Measurements from ENCODE around the gene SERPINB3. TPM values are rescaled to one million over a fixed set of nuclear protein-coding genes. Genes with fewer than 3 reads are reported as not detected.
"Not testable (repeated sequence)": the region's sequence is repeated elsewhere in the genome, so short reads cannot be mapped to it uniquely, and the experiment has no call there.

The SERPINB3 gene
- not detected in 2 replicates for total RNA-seq (2014; rRNA removed)
- not detected for polyA plus RNA-seq (2012)

DNA sequence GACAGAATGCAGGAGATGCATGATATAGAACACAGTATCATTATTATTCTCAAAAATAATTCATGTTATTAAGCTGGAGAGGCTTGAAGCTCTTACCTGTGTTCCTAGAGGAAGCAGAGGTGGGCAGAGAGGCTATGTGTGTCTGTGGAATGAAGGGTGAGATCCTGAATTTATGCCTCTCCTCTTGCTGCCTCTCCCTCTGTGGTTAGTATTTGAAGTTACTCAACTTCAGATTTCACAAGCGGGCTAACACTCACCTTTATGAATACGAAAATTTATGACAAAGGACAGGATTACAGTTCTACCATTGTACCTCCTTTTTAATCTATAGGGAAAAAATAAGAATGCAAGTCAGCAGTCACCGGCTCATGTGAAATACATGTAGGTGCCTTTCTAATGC lies at the start of gene SERPINB3:
Gene SERPINB3 (minus strand): TSS at position 144 of the 400 bp plus-strand sequence. CDS start 677 bp downstream, outside the sequence.
- DNase-seq (ENCODE audit: low read depth), result not testable (repeated sequence)

DNA sequence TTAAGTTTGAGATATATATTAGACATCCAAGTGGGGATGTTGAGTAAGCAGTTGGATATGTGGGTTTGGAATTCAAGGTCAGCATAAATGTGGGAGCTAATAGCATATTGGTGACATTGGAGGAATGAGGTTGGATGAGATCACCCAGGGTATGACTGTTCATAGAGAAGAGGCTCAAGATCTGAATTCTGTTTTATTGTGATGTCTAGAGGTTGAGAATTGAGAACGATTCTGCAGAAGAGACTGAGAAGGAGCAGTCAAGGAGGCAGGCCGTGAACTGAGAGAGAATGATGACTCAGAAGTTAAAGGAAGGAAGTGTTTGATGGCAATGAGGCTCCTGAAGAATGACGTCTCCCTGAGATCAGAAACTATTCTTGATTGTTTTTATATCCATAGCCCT lies 47.0 kb upstream of the SERPINB3 start:
- DNase-seq (ENCODE audit: low read depth), result peak; percentile 75

DNA sequence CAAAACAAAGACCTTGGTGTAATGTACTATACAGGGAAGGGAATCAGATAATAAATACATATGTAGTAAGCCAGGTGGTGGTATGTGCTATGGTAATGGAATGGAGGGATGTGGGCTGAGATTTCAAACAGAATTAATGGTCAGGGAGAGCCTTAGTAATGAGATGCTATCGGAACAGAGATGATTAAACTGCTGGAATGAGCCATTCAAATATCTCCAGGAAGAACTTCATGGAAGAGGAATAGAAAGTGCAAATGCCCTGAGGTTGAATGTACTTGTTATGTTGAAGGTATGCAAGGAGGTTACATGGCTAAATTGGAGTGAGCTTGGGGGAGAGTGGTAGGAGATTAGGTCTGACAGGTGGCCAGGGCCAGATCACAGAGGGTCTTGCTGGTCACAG lies 46.1 kb upstream of the SERPINB3 start:
- DNase-seq (ENCODE audit: low read depth), result no peak

DNA sequence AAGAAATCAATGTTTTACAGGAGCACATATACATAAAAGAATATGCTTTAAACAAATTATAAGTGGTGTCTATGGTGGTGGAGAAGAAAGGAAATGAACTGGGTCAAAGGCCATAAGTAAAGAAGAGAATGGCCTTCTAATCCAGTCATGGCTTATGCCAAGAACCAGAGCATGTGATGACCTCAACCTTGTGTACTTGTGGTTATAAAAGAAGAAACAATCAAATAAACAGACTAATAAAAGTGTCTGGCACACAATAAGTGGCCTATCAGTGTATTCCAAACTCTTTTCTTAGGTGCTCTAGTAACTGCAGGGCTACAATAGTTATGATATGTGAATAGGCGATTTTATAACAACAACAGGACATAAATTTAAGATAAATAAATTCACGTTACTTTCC lies 43.7 kb upstream of the SERPINB3 start:
- DNase-seq (ENCODE audit: low read depth), result peak; percentile 8

DNA sequence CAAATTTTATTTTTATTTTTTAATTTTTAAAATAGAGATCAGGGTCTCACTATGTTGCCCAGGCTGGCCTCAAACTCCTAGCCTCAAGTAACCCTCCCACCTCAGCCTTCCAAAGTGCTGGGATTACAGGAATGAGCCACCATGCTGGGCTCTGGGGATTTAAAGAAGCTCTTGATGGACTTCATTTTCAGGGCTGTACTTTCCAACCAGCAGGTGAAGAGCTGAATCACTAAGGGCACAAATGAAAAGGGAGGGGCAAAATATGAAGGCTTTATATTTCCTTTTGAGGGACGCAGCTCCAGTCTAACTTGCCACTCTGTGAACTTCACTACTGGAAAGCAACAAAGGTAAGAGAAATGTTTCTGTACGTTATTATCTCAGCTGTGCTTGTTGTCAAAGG lies 41.0 kb upstream of the SERPINB3 start, which contains the start of gene SERPINB11:
Gene SERPINB11 (plus strand): TSS at position 301 of the 400 bp plus-strand sequence. CDS start 7,234 bp downstream, outside the sequence.
- DNase-seq (ENCODE audit: low read depth), result no peak

DNA sequence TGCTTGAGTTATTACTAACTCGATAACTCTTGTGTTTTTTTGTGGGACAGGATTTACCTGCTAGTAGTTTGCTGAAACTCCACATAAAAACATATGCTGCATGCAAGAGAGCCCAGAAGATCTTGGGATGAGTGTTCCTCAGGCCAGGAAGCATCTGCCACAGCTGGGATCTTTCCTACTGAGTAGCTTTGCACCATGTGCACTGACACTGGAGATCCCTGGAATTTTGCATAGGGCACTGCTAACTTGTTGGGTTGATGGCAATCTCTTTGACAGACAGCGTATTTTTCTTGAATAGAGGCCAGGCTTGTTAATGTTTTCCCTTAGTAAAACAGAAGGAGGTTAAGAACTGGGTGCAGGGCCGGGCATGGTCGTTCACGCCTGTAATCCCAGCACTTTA lies 40.3 kb upstream of the SERPINB3 start:
- DNase-seq (ENCODE audit: low read depth), result no peak

DNA sequence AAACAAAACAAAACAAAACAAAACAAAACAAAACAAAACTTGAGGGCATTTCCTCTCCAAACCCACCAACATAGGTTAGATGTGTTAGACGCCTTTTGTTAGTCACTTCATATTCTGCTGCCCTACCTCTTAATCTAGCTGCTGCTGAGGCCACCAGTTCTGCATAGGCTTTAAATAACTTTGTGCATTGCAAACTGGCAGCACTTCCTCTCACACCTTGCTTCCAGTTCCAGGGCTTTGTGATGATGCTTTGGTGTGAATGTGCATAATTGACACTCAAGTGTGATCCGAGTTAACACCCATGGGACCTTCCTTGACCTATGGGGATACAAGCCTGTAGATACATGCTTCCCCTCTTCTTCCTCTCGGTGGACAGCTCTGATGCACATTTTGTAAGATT lies 38.8 kb upstream of the SERPINB3 start:
- DNase-seq (ENCODE audit: low read depth), result no peak

DNA sequence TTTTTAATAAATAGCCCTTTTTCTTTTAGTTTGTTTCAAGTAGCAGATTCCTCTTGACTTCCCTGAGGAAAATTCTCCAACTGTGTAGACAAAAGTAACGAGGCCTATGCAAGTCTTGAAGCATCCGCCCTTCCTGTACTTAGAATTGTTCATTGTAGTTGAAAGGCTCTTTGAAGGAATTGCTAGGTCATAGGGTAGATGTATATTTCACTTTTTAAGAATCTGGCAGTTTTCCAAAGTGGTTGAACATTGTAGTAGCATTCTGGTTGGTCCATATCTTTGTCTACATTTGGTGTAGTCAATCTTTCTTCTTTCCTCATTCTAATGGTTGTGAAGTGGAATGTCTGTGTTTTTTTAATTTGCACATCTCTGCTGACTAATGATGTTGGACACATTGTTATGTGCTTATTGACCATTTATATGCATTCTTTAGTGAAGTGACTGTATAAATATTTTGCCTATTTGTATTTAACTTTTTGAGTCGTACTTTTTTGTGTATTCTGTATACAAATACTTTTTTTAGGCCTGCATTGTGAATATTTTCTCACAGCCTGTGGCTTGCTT lies 35.5 kb upstream of the SERPINB3 start:
- peak; percentile 75 for DNase-seq (ENCODE audit: low read depth)

DNA sequence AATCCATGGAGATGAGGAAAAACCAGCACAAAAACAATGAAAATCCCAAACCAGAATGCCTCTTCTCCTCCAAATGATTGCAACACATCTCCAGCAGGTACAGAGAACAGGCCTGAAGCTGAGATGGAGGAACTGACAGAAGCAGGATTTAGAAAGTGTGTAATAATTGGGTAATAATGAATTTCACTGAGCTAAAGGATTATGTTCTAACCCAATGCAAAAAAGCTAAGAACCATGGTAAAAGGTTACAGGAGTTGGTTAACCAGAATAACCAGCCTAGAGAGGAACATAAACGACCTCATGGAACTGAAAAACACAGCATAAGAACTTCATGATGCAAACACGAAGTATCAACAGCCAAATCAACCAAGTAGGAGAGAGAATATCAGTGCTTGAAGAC lies 27.4 kb upstream of the SERPINB3 start:
- no peak for DNase-seq (ENCODE audit: low read depth)

DNA sequence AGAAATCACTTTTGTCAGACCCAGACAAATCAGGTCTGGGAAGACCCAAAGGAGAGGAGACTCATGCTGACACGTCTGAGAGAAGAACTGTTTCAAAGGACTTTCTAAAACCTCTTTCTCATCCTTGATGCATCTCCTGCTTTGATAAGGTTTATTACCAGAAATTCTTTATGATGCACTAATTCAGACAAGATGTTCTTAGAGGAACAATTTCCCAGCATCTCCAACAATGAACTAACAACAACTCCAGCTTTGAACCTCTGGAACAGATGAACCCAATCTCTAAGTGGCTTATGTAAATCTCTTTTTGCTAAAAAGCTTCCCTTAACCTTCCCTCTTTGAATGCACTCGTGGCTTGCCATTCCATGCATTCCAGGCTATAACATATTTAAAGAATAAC lies 25.2 kb upstream of the SERPINB3 start:
- DNase-seq (ENCODE audit: low read depth), result no peak

DNA sequence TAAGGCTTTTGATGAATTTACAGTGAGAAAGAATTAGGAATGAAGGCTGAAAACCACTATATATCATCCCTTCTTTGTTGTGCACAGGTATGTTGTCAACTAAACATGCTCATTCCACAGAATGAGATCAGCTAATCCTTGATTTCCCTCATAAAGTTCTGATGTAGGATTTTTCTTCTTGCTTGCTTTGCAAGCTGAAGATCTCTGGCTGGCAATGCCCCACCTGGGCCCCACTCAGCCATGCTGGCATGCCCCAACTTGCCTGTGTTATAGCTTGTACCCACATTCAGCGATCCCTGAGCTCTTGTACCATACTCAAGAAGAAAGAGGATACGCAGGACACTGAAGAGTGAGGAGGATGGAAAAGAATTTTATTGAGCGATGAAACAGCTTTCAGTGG lies 23.0 kb upstream of the SERPINB3 start:
- no peak for DNase-seq (ENCODE audit: low read depth)

DNA sequence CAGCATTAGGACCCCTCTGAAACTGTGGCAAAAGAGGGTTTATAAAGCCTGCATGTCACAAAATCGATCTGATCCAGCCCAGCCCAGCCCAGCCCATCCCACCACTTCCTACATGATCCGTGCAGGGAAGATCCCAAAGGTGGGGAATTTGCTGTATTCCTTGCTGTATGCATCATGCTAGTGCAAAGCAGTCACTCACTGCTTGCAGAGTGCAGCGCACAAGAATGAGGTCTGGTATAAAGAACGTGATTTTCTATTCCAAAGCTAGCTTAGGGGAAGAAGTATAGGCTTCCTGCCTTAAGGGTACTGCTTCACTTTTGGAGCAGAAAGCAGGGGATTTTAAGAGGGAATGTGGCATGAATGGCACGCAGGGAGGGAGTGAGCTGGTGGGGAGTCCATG lies 22.2 kb upstream of the SERPINB3 start:
- no peak for DNase-seq (ENCODE audit: low read depth)

DNA sequence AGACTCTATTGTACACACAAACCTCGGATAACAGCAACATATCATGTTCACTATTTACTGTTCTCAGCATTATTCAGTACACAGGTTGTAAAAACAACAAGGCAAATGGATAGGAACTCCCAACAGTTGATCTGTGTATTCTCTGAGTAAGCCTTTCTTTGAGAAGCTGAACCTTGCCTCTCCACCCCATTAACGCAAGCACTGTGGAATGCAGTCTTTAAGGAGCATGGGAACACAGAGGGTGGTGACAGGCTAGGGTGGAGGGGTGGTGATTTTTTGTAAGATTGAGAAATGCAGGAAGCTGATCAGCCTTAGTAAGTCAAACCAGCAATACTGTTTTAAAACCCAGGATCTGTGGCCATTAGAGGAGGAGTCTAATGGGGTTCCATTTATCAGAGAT lies 21.5 kb upstream of the SERPINB3 start:
- peak; percentile 89 for DNase-seq (ENCODE audit: low read depth)

DNA sequence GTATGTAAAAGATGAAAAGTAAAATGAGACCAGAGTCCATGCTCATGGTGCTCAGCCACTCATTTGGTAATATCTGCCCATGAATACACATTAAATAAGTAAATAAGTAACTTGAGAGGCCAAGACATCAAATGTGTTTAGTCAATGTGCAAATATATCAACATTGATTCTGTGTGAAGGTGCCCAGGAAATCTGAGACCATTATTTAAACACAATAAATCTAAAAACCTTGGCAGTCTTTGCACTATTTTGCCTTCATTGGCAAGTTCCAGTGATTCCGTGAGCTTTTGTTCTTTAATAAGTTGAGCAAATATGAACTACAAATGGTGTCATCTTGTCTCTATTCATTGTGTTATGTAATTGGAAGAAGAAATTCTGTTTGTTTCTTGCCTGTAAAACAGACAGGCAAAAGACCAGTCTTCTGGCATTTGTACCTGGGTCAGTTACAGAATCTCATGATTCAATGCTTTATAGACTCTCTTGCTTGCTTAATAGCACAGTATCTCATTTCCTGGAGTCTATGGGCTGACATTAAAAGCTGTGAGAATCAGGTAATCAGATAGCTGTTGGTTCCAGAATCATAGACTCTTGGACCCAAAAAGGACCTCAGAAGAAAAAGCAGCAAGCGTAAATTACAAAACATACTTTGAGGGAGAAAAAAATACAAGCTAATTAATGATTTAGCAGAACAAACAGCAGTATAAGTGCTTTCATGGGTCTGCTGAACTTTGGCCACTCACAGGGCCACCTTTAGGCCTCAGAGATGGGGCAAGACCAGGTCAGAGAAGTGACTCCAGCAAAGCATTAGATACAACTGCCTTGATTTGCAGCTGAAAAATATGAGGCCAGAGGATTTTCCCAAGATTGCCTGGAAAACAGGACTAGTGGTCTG lies 20.0 kb upstream of the SERPINB3 start:
- no peak for DNase-seq (ENCODE audit: low read depth)

DNA sequence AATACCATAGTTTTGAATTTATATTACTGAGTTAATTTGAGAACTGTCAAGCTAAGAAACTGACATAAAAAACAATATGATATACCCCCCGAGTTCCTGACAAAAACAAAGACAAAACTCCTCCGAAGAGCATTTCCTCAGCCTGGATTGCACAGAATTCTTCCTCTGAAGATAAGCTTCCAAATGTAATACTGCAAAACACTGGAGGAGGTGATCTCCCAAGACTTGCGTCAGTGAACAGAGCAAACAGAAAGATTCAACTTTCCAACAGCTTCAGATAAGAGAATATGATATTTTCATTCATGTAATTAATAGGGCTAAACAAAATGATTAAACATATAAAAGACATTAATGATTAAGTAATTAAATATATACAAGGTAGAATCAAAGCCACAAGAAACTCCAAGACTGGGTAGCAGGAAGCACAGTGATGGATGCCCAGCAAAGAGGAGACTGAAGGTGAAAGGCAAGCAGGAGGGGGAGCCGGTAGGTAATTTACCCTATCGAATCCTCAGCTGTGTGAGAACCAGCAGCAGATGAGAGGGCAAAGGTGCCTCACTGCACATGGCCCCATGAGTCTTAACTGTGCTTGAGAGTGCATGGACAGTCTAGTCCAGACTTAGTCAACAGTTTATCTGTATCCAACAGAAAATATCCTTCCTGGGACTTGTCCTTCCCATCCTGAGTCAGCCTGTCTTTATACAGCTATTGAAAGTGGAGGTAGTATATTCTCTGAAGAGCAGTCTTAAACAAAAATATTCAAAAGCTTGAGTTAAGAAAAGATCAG lies 18.3 kb upstream of the SERPINB3 start:
- DNase-seq (ENCODE audit: low read depth), result no peak

DNA sequence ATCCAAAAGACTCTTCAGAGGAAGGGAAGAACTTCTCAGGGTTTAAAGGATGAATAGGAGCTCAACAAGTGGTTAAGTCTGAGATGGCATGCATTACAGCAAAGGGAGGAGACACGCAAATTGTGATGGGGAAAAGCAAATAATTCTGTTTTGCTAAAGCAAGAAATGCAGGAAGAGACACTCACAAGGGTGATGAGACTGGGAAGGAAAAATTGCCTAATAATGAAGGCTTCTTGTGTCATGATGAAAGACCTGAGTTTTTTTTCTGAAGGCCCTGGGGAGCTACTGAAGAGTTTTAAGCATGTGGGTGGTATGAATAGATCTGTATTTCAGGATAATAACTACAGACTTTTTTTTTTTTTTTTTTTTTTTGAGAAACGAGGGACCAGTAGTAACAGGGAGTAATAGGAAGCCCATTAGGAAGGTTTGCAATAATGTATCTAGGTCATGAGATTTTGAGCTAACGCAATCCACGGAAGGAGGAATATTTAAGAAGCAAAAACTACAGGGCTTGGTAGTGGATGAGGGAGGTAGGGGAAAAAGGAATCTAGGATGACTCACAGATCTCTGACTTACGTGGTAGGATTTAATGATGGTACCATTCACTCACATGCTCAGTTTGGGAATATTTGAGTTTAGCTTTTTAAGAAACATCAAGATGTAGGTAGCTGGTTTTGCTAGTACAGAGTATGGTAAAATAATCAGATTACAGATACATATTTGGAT lies 16.0 kb upstream of the SERPINB3 start:
- peak; percentile 8 for DNase-seq (ENCODE audit: low read depth)

DNA sequence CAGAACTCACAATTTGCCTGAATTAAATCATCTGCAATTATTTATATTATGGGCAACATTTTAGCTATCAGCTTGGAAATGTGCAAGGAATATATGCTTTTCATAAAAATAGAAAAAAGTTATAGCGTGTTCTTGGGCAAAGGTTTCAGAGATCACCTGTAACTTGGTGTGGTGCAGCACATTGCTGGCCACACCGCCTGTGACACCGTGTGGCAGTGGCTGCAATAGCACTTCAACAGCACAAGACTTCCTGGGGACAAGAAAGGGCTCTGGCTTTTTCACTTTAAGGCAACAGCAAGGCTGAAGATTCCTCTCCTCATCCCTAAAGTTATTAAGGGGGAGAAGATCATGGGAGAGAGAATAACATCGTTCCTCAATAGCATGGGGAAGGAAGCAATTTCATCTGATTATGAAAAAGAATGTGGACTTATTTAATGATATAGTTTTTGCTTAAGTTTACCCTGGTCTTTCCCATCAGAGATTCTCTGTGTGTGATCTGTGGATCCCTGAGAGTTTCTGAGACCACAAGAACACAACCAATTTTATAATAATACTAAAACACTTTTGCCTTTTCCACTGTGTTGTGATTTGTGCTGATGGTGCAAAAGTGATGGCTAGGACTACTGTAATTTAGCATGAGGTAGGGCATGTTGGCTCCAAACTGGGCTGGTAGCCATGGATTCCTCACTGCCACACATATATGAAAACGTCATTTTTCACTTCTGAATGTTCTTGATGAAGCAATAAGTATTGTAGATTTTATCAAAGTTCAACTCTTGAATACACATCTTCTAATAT lies 15.0 kb upstream of the SERPINB3 start:
- peak; percentile 7 for DNase-seq (ENCODE audit: low read depth)

DNA sequence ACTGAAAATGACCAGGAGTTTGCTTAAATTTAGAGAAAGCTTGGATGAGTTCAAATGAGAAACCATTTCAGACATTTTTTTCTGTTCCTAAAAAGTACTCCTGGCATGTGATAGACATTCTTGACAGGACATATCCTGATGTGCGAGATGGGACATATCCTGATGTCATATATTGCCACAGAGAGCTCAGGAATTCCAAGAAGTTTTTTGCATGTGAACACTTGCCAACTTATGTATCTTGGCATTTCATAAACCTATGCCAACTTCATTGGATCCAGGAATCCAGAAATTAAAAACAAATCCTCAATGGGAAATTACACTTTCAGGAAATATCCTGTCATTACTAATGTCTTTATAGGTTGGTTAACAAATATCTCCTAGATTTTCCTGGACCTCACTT lies 2.9 kb upstream of the SERPINB3 start:
- no peak for DNase-seq (ENCODE audit: low read depth)

DNA sequence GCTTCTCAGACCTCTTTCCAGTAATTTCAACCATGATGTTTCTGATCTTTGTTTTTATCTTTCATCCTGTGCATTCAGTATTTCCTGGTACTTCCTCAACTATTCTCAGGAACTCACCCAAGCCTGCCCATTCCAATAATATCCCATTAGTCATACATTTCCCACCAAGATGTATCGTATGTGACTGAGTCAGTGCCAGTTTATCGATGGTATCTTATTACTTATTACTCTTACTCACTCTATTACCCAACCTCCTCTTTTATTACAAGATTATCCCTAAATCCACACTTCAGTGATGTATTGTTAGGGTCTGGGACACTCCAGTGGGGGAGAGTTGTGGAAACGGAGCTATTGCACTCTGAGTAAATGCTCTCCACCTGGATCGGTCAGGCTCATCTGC lies 2.8 kb downstream of the SERPINB3 start:
- peak; percentile 43 for DNase-seq (ENCODE audit: low read depth)

DNA sequence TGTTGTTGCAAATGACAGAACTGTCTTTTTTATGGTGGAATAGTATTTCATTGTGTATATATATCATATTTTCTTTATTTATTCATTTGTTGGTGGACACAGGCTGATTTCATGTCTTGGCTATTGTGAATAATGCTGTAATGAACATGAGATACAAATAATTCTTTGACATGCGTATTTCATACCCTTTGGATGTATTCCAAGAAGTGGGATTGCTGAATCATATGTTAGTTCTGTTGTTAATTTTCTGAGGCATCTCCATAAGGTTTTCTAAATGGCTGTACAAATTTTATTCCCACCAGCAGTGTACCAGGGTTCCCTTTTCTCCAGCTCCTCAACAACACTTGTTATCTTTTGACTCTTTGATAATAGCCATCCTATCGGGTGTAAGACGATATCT lies 11.4 kb downstream of the SERPINB3 start:
- DNase-seq (ENCODE audit: low read depth), result peak; percentile 43

DNA sequence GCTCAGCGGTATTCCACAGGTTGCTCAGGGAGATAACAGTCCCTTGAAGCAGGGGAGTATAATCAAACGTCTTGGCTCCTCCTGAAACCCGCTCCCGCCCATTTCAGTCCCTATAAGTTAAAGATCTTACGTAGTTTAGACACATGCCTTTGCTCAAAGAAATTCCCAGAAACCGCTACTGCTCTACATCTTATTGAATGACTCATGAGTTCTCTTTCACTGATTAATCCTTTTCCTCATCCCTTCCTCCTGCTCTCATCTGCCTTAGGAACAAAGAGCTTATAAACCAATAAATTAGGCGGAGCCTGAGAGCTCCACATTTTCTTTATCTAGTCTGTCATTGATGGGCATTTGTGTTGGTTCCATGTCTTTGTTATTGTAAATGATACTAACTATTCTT lies 13.5 kb downstream of the SERPINB3 start:
- peak; percentile 16 for DNase-seq (ENCODE audit: low read depth)

Measured in LHCN-M2 (cell line).